Fibroblast of lung (primary cell): ENCODE measurements around the gene KATNAL1. TPM values are rescaled to one million over a fixed set of nuclear protein-coding genes. Genes with fewer than 3 reads are reported as not detected.

Experiments used
- DNase-seq, 2 donors: peaks; one replicate each; pipeline versions ENCODE4 v3.0.0 to v3.0.0-alpha.2; 2010; ENCODE audit warnings: low read depth in 2 of 2
- H2AFZ ChIP-seq: 2 replicates; pipeline ENCODE4 v1.5.1; 2012; ENCODE audit warnings: low read length, control low read depth, inconsistent platforms
- H3K27ac ChIP-seq: 2 replicates; pipeline ENCODE4 v1.5.1; 2011; ENCODE audit warnings: low read length, control low read depth; ENCODE audit not compliant: insufficient read depth
- H3K27me3 ChIP-seq: 2 replicates; pipeline ENCODE4 v1.5.1; 2011; ENCODE audit warnings: mild to moderate bottlenecking, low read length; ENCODE audit not compliant: control insufficient read depth, insufficient read depth
- H3K36me3 ChIP-seq: 2 replicates; pipeline ENCODE4 v1.5.1; 2011; ENCODE audit warnings: low read length; ENCODE audit not compliant: control insufficient read depth, insufficient read depth
- H3K4me1 ChIP-seq: 2 replicates; pipeline ENCODE4 v1.5.1; 2011; ENCODE audit warnings: low read length; ENCODE audit not compliant: control insufficient read depth, insufficient read depth; ENCODE audit errors: extremely low read depth
- H3K4me2 ChIP-seq: 2 replicates; pipeline ENCODE4 v1.5.1; 2011; ENCODE audit warnings: low read length, control low read depth; ENCODE audit not compliant: insufficient read depth; ENCODE audit errors: extremely low read depth
- H3K4me3 ChIP-seq, 4 experiments: fragments of 200-600 bp in 1 of 4; sonication (generic) in 1 of 4; replicated peaks in 1 of 4; 2 replicates each; pipeline ENCODE4 v1.5.1; 2011 to 2016; ENCODE audit warnings: low read length in 4 of 4, low read depth in 3 of 4, mild to moderate bottlenecking in 3 of 4, control low read depth in 2 of 4, inconsistent platforms in 1 of 4, mixed read lengths in 1 of 4; ENCODE audit not compliant: insufficient read depth in 1 of 4; ENCODE audit errors: control extremely low read depth in 1 of 4
- H3K79me2 ChIP-seq: 2 replicates; pipeline ENCODE4 v1.5.1; 2012; ENCODE audit warnings: mild to moderate bottlenecking, low read length, inconsistent platforms; ENCODE audit not compliant: control insufficient read depth, insufficient read depth
- H3K9ac ChIP-seq: 2 replicates; pipeline ENCODE4 v1.5.1; 2011; ENCODE audit warnings: mild to moderate bottlenecking, low read length, control low read depth; ENCODE audit not compliant: insufficient read depth
- H3K9me3 ChIP-seq: 2 replicates; pipeline ENCODE4 v1.5.1; 2012; ENCODE audit warnings: low read depth, low read length; ENCODE audit not compliant: control insufficient read depth, insufficient read depth
- H4K20me1 ChIP-seq: 2 replicates; pipeline ENCODE4 v1.5.1; 2011; ENCODE audit warnings: low read length; ENCODE audit not compliant: control insufficient read depth, insufficient read depth; ENCODE audit errors: extremely low read depth
- CTCF ChIP-seq, 2 donors: IDR thresholded peaks in 1 of 2; conservative IDR thresholded peaks in 1 of 2; 1 replicate in 1 of 2; 2 replicates in 1 of 2; pipeline ENCODE4 v1.5.1; 2011 to 2012; ENCODE audit warnings: low read length in 2 of 2, control low read depth in 1 of 2, inconsistent platforms in 1 of 2, low read depth in 1 of 2, mild to moderate bottlenecking in 1 of 2
- EZH2 ChIP-seq: IDR thresholded peaks from 2 replicates; pipeline ENCODE4 v1.5.1; 2012; ENCODE audit warnings: low read length, control low read depth, mild to moderate bottlenecking; ENCODE audit errors: missing control alignments
- polyA plus RNA-seq, 2 donors: library from polyadenylated mRNA; depleted of rRNA in 1 of 2; stranded (reverse) in 1 of 2; unstranded in 1 of 2; fragments of >200 nt; gene quantifications; 2 replicates each; pipeline ENCODE4 v1.2.1, GENCODE V29; 2011 to 2012; ENCODE audit warnings: missing spikeins in 1 of 2
- total RNA-seq: library from RNA; depleted of rRNA; stranded (reverse); fragments of >200 nt; gene quantifications from 2 replicates; pipeline ENCODE4 v1.2.1, GENCODE V29; 2014

The KATNAL1 gene
- total and polyA plus RNA-seq, 2 donors (not counting 1 experiment from before 2014, with no cell fraction given), result 24.8 to 32.7 TPM

DNA sequence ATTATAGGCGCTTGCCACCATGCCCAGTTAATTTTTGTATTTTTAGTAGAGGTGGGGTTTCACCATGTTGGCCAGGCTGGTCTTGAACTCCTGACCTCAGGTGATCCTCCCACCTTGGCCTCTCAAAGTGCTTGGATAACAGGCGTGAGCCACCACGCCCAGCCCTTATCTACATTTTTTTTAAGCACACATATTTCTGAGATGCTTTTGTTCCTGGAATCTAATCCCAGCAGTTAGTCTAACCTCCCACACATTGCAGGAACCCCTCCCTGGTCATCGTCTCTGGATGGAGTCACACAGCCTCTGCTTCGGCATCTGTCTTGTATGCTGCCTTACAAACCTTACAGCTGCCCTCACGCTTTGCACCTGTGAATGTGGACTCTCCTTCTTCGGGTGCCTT is 15.1 kb upstream of the KATNAL1 start:
- no peak overlapping the region for H3K27ac ChIP-seq
- H3K4me3 ChIP-seq, result no peak overlapping the region
- H3K4me1 ChIP-seq, result no peaks in the 10 kb centered on the region
- H3K27me3 ChIP-seq, result no peaks in the 10 kb centered on the region
- H3K9ac ChIP-seq, result no peak overlapping the region
- H2AFZ ChIP-seq, result no peak overlapping the region
- TF ChIP-seq EZH2 (no peak), CTCF (conservative IDR thresholded peaks at IDR 0.05 in 1 of 2, IDR thresholded peaks at IDR 0.05 in 1 of 2; ENCODE audit: low read depth in 1 of 2, low read length in 2 of 2) (no peak)
- no peaks in the 10 kb centered on the region for H3K9me3 ChIP-seq
- no peaks in the 10 kb centered on the region for H3K36me3 ChIP-seq
- DNase-seq, result no peak
- no peaks in the 10 kb centered on the region for H4K20me1 ChIP-seq
- H3K79me2 ChIP-seq, result no peaks in the 10 kb centered on the region
- no peak overlapping the region for H3K4me2 ChIP-seq

DNA sequence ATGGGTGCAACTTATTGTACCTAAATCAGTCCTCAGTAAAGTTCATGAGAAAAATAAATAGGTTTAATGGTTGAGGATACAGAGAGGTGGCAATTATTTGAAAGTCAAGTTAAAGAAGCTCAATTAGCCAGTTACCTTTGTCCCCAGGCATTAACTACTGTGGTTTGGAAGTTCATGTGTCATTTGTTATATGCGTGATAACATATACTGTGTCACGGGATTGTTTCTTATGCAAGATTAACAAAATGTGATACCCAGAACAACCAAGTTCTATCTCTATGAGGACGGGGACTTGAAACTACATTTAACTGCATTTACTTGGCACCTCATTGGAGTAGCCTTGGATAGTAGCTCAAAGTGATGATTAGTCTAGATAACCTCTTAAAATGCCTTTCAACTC is 13.9 kb upstream of the KATNAL1 start:
- Histone ChIP-seq H3K4me1 (no peaks in the 10 kb centered on the region), H3K27me3 (no peaks in the 10 kb centered on the region), H3K4me3 (no peak overlapping the region), H4K20me1 (no peaks in the 10 kb centered on the region), H3K9me3 (no peaks in the 10 kb centered on the region), H2AFZ (no peak overlapping the region), H3K9ac (no peak overlapping the region), H3K79me2 (no peaks in the 10 kb centered on the region), H3K4me2 (no peak overlapping the region), H3K36me3 (no peaks in the 10 kb centered on the region), H3K27ac (no peak overlapping the region)
- no peak for TF ChIP-seq CTCF (conservative IDR thresholded peaks at IDR 0.05 in 1 of 2, IDR thresholded peaks at IDR 0.05 in 1 of 2; ENCODE audit: low read depth in 1 of 2, low read length in 2 of 2)
- TF ChIP-seq EZH2, result no peak
- no peak for DNase-seq

GRCh38 chr13:30319655-30320054 is 12.3 kb upstream of the KATNAL1 start:
- Histone ChIP-seq H3K27me3 (no peaks in the 10 kb centered on the region), H3K27ac (no peak overlapping the region), H3K36me3 (no peaks in the 10 kb centered on the region), H3K79me2 (no peaks in the 10 kb centered on the region), H4K20me1 (no peaks in the 10 kb centered on the region), H3K4me1 (peaks cover 1% of the 10 kb centered on the region), H3K4me2 (no peak overlapping the region), H3K4me3 (no peak overlapping the region), H2AFZ (no peak overlapping the region), H3K9me3 (no peaks in the 10 kb centered on the region), H3K9ac (no peak overlapping the region)
- DNase-seq, result peak in 1 of 2 donors; percentile 54
- no peak for TF ChIP-seq CTCF (conservative IDR thresholded peaks at IDR 0.05 in 1 of 2, IDR thresholded peaks at IDR 0.05 in 1 of 2; ENCODE audit: low read depth in 1 of 2, low read length in 2 of 2)
- TF ChIP-seq EZH2, result no peak
